IPS-15b (cell line): ENCODE data around the gene SPEG.

Experiments
- H3K27me3 ChIP-seq: one replicate; pipeline ENCODE4 v1.6.1; 2013; ENCODE audit warnings: low read length; ENCODE audit not compliant: control insufficient read depth, insufficient read depth
- H3K36me3 ChIP-seq: one replicate; pipeline ENCODE4 v1.6.1; 2013; ENCODE audit warnings: low read length; ENCODE audit not compliant: control insufficient read depth, insufficient read depth
- H3K4me1 ChIP-seq: one replicate; pipeline ENCODE4 v1.6.1; 2013; ENCODE audit warnings: mild to moderate bottlenecking, low read length; ENCODE audit not compliant: control insufficient read depth, insufficient read depth
- H3K4me3 ChIP-seq: one replicate; pipeline ENCODE4 v1.5.1; 2013; ENCODE audit warnings: low read depth, low read length
- H3K9ac ChIP-seq: one replicate; pipeline ENCODE4 v1.6.1; 2013; ENCODE audit warnings: low read depth, mild to moderate bottlenecking, low read length
- H3K9me3 ChIP-seq: one replicate; pipeline ENCODE4 v1.6.1; 2013; ENCODE audit warnings: mild to moderate bottlenecking, low read length; ENCODE audit not compliant: control insufficient read depth, insufficient read depth

The SPEG gene

DNA sequence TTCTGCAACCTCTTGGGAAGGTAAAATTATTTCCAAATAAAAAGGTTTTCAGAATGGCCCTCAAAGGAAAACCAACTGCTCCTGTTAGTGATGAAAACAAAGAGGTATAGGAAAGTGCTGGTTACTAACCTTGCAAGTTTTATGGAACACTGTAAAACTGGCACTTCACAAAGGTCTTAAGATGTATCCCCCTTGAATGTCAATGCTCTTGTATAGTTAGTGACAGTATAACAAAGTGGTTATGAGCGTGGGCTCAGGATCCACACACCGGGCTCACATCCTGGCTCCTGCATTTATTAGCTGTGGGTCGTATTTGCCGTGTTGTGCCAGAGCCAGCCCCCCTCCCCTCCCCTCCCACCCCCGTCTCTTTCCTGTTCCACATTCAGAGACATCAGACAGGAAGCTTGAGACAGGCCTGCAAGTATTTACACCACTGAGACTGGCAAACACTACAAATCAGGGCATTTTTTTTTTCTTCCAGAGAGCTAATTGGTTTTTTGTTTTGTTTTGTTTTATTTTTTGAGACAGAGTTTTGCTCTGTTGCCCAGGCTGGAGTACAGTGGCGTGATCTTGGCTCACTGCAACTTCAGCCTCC is 37.7 kb upstream of the SPEG start:
- Histone ChIP-seq H3K9ac (no peak overlapping the region), H3K9me3 (no peaks in the 10 kb centered on the region), H3K4me1 (peaks cover 3% of the 10 kb centered on the region), H3K4me3 (no peak overlapping the region), H3K36me3 (no peaks in the 10 kb centered on the region), H3K27me3 (no peaks in the 10 kb centered on the region)

DNA sequence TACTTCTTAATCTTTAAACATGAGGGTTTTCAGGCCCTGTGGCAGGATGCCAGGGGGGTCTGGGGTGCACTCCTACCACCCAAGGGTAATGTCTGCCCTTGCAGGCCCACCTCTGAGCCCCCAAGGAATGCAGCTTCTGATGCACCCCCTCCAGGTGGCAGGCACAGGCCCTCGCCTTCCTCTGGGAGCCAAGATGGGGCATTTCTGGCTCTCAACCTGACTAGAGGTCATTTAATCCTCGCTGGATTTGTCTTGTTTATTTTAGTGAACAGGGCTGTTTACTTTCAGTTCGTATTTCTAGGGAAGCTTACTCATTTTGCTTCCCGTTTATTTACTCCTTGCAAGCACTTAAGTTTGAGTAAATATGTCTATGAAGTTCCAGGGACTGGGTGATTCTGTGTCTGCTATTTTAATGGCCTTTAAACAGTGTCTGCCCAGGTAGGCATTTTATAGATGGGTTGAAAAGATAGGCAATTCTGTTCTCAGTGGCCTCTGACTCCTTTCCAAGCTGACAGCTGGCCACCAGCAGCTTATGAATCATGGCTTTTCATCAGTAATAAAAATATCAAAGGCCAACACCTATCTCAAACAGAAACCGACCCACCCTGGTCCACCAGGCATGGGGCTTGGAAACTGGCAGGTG is 35.8 kb upstream of the SPEG start:
- peaks cover 9% of the 10 kb centered on the region for H3K4me1 ChIP-seq
- no peaks in the 10 kb centered on the region for H3K9me3 ChIP-seq
- H3K36me3 ChIP-seq: no peaks in the 10 kb centered on the region
- no peak overlapping the region for H3K9ac ChIP-seq
- H3K27me3 ChIP-seq: no peaks in the 10 kb centered on the region
- H3K4me3 ChIP-seq: no peak overlapping the region

DNA sequence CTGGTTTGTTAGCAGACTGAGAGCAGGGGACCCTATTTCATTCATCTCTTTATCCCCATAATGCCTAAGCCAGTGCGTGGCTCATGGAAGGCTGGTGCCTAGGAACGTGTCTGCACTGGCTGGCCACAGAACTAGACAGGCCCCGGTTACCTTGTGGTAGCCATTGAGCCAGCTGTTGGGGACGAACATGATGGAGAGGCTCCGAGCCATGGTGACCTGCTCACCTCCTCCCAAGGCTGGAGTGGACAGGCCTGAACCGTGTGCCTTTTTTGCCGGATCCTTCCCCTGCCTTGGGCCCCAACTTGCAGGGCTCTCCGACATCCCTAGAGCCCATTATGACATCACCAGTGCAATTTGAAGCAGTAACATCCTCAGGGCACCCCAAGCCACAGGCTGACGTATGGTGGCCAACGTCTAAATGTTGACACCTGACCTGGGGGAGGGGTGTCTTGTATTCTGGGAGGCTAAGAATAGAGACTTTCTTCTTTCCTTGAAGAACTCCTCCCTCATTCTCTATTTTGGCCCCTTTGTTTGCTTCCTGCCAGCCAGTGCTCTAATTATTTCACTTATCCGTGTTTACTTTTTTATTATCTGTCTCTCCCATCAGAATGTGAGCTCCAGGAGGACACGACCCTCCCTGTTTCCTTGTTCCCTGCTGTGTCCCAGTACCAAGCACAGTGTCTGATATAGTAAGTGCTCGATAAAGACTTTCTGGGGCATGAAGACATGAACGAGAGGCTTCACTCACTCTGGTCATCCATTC is 34.7 kb upstream of the SPEG start:
- H3K36me3 ChIP-seq: no peaks in the 10 kb centered on the region
- no peaks in the 10 kb centered on the region for H3K9me3 ChIP-seq
- H3K4me3 ChIP-seq: no peak overlapping the region
- H3K4me1 ChIP-seq: peaks cover 9% of the 10 kb centered on the region
- H3K27me3 ChIP-seq: no peaks in the 10 kb centered on the region
- no peak overlapping the region for H3K9ac ChIP-seq

DNA sequence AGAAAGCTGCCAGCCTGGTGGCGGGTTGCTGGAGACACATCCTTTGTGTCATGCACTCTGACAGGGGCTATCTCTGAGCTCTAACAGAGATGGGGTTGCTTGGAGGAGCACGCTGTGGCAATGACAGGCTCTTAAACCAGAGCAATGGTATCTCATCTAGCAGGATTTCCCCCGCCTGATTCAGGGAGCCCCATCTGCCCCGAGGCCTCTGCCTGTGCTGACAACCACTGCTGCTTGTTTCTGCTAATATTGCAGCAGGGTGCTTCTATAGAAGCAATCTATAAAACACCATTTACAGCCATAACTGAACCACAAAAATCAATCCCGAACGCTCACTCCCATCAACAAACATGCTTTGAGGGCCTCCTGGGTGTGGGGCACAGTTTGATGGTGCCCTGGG is 34.1 kb upstream of the SPEG start:
- Histone ChIP-seq H3K27me3 (no peaks in the 10 kb centered on the region), H3K4me1 (peaks cover 11% of the 10 kb centered on the region), H3K9me3 (no peaks in the 10 kb centered on the region), H3K4me3 (no peak overlapping the region), H3K36me3 (no peaks in the 10 kb centered on the region), H3K9ac (no peak overlapping the region)

DNA sequence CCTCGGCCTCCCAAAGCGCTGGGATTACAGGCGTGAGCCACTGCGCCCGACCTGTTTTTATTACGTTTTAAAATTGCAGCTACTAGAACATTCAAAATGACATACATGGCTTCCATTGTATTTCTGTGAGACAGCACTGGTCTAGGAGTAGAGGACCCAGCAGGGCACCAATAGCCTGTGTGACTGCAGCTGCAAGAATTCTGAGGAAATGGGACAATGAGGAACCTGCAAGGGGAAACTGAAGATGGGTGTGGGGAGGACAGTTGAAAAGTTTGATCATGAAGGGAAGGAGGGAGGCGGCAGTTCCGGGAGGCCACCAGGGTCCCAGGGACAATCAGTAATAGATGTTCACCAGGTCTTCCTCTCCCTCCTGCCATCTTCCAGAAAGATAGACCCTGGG is 33.0 kb upstream of the SPEG start:
- H3K36me3 ChIP-seq: no peaks in the 10 kb centered on the region

DNA sequence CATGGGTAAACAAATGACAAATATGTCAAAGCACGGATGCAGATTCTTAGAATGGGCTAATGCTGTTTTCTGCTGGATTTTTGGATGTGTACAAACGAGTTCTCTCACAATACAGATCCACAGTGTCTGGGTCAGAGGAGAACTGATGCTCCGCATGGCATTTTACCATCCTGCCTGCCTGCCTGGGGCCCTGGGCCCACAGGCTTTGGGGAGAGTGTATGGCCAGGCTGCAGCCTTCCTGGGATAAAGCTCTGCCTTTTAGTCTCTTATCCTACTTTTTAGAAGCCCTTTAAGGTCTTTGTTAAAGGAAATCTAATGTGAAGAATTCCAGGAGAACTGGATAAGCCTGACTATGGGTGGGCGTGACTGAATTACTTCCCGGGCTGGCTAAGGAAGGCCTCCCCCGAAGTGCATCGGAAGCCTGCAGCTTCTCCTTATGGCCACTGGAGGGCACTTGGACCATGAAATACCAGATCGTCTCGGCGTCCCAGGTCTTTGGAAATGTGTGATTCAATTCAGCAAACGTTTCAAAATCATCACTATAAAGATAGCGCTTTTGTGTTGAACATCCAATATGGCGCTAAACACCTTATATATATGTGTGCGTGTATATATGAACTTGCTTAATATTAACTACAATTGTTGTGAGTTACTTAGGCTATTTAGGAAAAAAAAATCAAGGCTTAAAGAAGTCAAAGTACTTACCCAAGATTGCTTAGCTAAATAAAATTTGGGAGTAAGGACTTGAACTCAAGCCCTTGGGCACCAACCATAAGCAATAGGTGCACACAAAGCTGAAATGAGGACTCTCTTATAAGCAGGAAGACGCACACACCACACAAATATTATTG is 31.8 kb upstream of the SPEG start:
- no peaks in the 10 kb centered on the region for H3K36me3 ChIP-seq
- H3K4me3 ChIP-seq: no peak overlapping the region
- no peaks in the 10 kb centered on the region for H3K27me3 ChIP-seq
- no peaks in the 10 kb centered on the region for H3K9me3 ChIP-seq
- H3K4me1 ChIP-seq: peaks cover 11% of the 10 kb centered on the region
- H3K9ac ChIP-seq: no peak overlapping the region

More for the DNA sequence above, 33.0 kb upstream of the SPEG start:
- Histone ChIP-seq H3K4me1 (peaks cover 11% of the 10 kb centered on the region), H3K9me3 (no peaks in the 10 kb centered on the region), H3K4me3 (no peak overlapping the region), H3K27me3 (no peaks in the 10 kb centered on the region), H3K9ac (no peak overlapping the region)

DNA sequence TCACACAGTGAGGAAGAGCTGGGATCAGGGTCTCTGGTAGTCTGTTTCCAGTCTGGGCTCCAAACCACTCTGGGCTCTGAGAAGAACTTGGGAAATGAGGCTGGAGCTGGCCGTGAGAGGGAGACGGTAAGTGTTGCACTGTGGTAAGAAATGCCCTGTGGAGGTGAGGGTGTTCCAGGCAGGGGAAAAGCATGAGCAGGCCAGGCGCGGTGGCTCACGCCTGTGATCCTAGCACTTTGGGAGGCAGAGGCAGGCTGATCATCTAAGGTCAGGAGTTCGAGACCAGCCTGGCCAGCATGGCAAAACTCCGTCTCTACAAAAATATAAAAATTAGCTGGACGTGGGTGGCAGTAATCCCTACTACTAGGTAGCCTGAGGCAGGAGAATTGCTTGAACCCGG is 30.8 kb upstream of the SPEG start:
- peaks cover 9% of the 10 kb centered on the region for H3K4me1 ChIP-seq
- no peak overlapping the region for H3K4me3 ChIP-seq
- H3K9ac ChIP-seq: no peak overlapping the region
- H3K9me3 ChIP-seq: no peaks in the 10 kb centered on the region
- H3K27me3 ChIP-seq: no peaks in the 10 kb centered on the region
- H3K36me3 ChIP-seq: no peaks in the 10 kb centered on the region

DNA sequence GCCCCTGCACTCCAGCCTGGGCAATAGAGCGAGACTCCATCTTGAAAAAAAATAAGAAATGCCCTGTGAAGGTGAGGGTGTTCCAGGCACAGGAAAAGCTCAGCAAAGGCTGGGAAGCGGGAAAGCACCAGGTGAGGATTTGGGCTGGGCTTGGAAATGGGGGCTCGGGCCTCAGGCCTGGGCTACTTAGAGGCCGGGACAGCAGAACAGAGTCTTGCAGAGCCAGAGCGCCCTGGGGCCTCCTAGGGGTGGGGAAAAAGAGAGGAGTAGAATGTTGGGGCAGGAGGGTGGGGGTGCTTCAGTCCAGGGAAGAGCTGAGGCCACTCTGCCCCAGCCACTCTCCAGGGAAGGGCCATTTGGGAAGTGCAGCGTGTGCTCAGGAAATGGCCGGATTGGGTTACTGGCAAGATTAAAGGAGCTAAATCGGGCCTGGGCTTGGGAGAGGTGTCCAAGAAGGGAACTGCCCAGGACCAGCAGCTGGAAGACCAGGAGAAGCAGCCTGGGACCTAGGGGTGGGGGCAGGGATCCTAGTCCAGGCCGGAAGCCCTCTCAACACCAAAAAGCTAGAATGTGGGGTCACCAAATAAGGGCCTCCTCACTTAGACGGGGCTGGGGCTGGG is 30.2 kb upstream of the SPEG start:
- no peaks in the 10 kb centered on the region for H3K9me3 ChIP-seq
- no peaks in the 10 kb centered on the region for H3K27me3 ChIP-seq
- H3K9ac ChIP-seq: no peak overlapping the region
- H3K4me1 ChIP-seq: peaks cover 8% of the 10 kb centered on the region
- no peaks in the 10 kb centered on the region for H3K36me3 ChIP-seq
- H3K4me3 ChIP-seq: no peak overlapping the region

DNA sequence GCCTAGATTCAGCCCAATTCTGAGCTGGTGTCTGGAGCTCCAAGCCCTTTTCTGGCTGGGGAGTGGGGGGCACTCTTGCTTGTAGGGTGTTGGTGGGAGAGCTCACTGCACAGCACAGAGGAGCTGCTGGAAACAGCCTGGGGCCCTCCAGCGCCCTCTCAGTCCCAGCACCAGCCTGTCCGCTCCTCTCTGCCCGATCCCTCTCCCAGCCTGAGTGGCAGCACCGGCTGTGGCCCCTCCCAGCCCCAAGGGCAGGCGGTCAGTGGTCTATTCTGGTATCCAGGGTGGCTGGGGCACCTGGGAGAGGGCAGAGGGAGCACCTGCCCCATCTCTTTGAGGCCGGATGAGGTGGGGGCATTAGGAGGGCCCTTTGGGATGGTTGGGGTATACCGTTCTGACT is 29.7 kb upstream of the SPEG start:
- no peaks in the 10 kb centered on the region for H3K36me3 ChIP-seq
- no peak overlapping the region for H3K4me3 ChIP-seq
- no peaks in the 10 kb centered on the region for H3K27me3 ChIP-seq
- H3K9me3 ChIP-seq: no peaks in the 10 kb centered on the region
- H3K4me1 ChIP-seq: peaks cover 8% of the 10 kb centered on the region
- H3K9ac ChIP-seq: no peak overlapping the region

DNA sequence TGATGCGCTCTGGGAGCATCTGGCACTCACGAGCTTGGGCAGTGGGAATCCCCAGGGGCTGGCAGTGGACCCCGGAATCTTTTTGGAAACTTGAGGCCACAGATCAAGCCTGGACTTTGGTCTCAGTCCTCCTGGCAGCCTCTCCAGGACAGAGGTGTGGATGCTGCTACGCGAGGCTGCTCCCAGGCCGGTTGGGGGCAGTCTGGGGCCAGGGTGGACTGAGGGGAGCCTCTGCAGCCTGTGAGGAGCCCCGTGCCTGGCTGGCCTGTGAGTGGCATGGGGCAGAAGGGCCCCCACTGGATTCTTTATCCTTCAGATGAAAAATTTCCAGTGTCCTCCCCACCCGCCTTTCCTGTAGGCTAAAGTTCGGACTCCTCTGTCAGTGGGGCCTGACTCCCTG is 29.2 kb upstream of the SPEG start:
- H3K27me3 ChIP-seq: no peaks in the 10 kb centered on the region
- peaks cover 8% of the 10 kb centered on the region for H3K4me1 ChIP-seq
- no peak overlapping the region for H3K4me3 ChIP-seq
- no peaks in the 10 kb centered on the region for H3K36me3 ChIP-seq
- H3K9ac ChIP-seq: no peak overlapping the region
- no peaks in the 10 kb centered on the region for H3K9me3 ChIP-seq
